Caco-2 (cell line): ENCODE results near the gene HDAC4. TPM values are rescaled to one million over a fixed set of nuclear protein-coding genes. Genes with fewer than 3 reads are reported as not detected.

ENCODE experiments used
- BruUV-seq: library from RNA; stranded (reverse); fragments of 400-500 nt; replicated peaks from 2 replicates; lab custom pipeline; 2021; lab: Mats Ljungman, UMichigan
- CTCF ChIA-PET: fragments of 300-600 bp; sonication (Branson Sonifier 250); formaldehyde crosslinking; loops from one replicate; lab custom pipeline; 2022; ENCODE audit warnings: antibody characterized with exemption; lab: Charles Lee
- POLR2A ChIA-PET: fragments of 300-600 bp; sonication (Branson Sonifier 250); formaldehyde crosslinking; loops from one replicate; lab custom pipeline; 2022; ENCODE audit warnings: antibody characterized with exemption; lab: Charles Lee
- DNase-seq, 2 experiments: peaks; one replicate each; pipeline versions ENCODE4 v3.0.0 to v3.0.0-alpha.2; 2020 to 2022
- H3K27me3 ChIP-seq: replicated peaks from 2 replicates; pipeline ENCODE4 v1.6.0; 2011; ENCODE audit warnings: low read length; ENCODE audit not compliant: control insufficient read depth, insufficient read depth
- H3K36me3 ChIP-seq: 2 replicates; pipeline ENCODE4 v1.5.1; 2011; ENCODE audit warnings: low read length; ENCODE audit not compliant: control insufficient read depth, insufficient read depth
- H3K4me1 ChIP-seq: fragments of 250-450 bp; sonication (Bioruptor Pico); 2 replicates; pipeline ENCODE4 v1.5.1; 2020; ENCODE audit warnings: mild to moderate bottlenecking
- H3K4me3 ChIP-seq: 2 replicates; pipeline ENCODE4 v1.5.1; 2011; ENCODE audit warnings: low read depth, mild to moderate bottlenecking, control low read depth, low read length
- H3K9me3 ChIP-seq: fragments of 250-450 bp; sonication (Bioruptor Pico); 2 replicates; pipeline ENCODE4 v1.5.1; 2020; ENCODE audit warnings: mild to moderate bottlenecking, moderate library complexity
- H3K27ac Mint-ChIP-seq: one replicate; pipeline ENCODE4 v1.8.0; 2022; ENCODE audit warnings: mixed read lengths; ENCODE audit not compliant: unreplicated experiment
- H3K27me3 Mint-ChIP-seq: one replicate; pipeline ENCODE4 v1.8.0; 2022; ENCODE audit warnings: mixed read lengths; ENCODE audit not compliant: insufficient read depth, unreplicated experiment
- H3K36me3 Mint-ChIP-seq: one replicate; pipeline ENCODE4 v1.8.0; 2022; ENCODE audit warnings: mild to moderate bottlenecking, mixed read lengths; ENCODE audit not compliant: insufficient read depth, unreplicated experiment
- H3K4me1 Mint-ChIP-seq: one replicate; pipeline ENCODE4 v1.8.0; 2022; ENCODE audit warnings: low read depth, mixed read lengths; ENCODE audit not compliant: unreplicated experiment
- H3K4me3 Mint-ChIP-seq: one replicate; pipeline ENCODE4 v1.8.0; 2022; ENCODE audit warnings: mild to moderate bottlenecking, moderate library complexity, mixed read lengths; ENCODE audit not compliant: unreplicated experiment
- H3K9me3 Mint-ChIP-seq: one replicate; pipeline ENCODE4 v1.8.0; 2022; ENCODE audit warnings: mixed read lengths; ENCODE audit not compliant: unreplicated experiment
- CTCF ChIP-seq, 2 experiments: fragments of 200-600 bp in 1 of 2; IDR thresholded peaks; 1 replicate in 1 of 2; 2 replicates in 1 of 2; pipeline versions ENCODE4 v1.5.1 to v1.8.0; 2011 to 2022; ENCODE audit warnings: antibody characterized with exemption in 1 of 2, control low read depth in 1 of 2, inconsistent platforms in 1 of 2, low read depth in 1 of 2, low read length in 1 of 2, mild to moderate bottlenecking in 1 of 2, moderate library complexity in 1 of 2; ENCODE audit not compliant: insufficient read depth in 1 of 2, severe bottlenecking in 1 of 2, unreplicated experiment in 1 of 2
- intact Hi-C: fragments of 100-400 bp; cut with micrococcal nuclease; formaldehyde crosslinking; loops from one replicate; pipeline ENCODE4 v1.10.0; 2022; ENCODE audit not compliant: unreplicated experiment
- total RNA-seq: library from RNA; stranded (reverse); gene quantifications from 2 replicates; pipeline ENCODE4 v1.2.3, GENCODE V29; 2022

Gene HDAC4
- total RNA-seq, 1 experiment from 2014 or later, result 15.5 TPM

DNA sequence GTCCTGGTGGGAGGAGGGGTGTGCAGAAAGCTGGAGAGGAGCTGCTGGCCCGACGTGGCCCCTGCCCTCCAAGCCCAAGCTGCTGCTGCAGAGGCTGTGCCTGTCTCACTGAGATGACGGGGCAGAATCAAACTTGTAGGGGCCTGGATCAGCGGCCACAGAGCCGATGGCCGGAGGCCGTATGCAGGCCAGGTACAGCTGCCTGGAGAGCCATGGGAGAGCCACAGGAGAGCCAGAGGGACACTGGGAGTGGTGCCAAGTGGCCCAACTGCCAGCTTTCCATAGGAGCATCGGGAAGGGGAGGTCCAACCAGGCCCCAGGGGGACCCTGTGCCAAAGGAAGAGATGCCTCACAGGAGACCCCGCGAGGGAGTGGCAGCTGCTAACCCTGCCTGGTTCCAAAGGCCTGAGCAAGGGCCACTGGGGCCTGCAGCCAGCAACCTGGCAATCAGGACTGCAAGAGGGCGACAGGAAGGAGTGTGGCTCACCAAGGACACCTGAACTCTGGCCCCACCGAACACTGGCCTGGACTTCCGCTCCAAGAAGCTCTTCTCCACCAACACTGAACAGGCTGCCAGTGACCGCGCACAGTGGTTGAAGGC lies 70.7 kb downstream of the HDAC4 start:
- no peaks in the 10 kb centered on the region for H3K36me3 ChIP-seq
- H3K4me1 ChIP-seq, result no peaks in the 10 kb centered on the region
- no TSS peak for BruUV-seq
- H3K4me3 ChIP-seq, result no peak overlapping the region
- no peaks in the 10 kb centered on the region for H3K27me3 Mint-ChIP-seq
- H3K27me3 ChIP-seq, result no peaks in the 10 kb centered on the region
- ChIA-PET POLR2A (no interaction called here), CTCF (no interaction called here)
- no peak overlapping the region for H3K27ac Mint-ChIP-seq
- no peaks in the 10 kb centered on the region for H3K9me3 ChIP-seq
- no peaks in the 10 kb centered on the region for H3K4me1 Mint-ChIP-seq
- intact Hi-C loops, result no loop called here
- H3K4me3 Mint-ChIP-seq, result no peak overlapping the region
- no peak for DNase-seq
- no peaks in the 10 kb centered on the region for H3K36me3 Mint-ChIP-seq
- TF ChIP-seq CTCF (IDR thresholded peaks at IDR 0.05; ENCODE audit: insufficient read depth in 1 of 2, low read depth in 1 of 2, low read length in 1 of 2, severe bottlenecking in 1 of 2, unreplicated experiment in 1 of 2), result no peak
- H3K9me3 Mint-ChIP-seq, result no peaks in the 10 kb centered on the region

DNA sequence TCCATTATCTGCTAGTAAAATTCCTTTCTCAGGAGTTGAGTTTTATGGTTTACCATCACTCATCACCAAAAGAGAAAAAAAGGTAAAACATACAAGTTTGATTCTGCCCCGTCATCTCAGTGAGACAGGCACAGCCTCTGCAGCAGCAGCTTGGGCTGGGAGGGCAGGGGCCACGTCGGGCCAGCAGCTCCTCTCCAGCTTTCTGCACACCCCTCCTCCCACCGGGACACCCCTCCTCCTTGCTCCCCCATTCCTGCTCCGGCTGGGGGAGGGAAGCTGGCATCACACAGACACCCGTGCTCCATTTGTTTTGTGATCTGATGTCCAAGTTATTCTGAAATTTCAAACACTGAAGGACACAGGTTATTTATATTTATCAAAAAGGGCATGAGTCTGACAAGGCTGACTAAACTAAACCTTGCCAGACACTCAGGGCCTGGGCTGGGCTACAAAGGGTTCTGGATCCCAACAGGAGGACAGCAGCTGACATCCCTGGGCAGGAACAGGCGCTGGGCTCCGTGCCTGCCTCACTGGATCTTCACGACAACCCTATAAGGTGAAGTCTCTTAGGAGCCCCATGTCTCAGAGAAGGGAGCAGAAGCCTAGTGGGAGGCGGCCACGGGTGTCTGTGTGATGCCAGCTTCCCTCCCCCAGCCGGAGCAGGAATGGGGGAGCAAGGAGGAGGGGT lies 71.4 kb downstream of the HDAC4 start:
- H3K27ac Mint-ChIP-seq, result no peak overlapping the region
- POLR2A ChIA-PET, result no interaction called here
- intact Hi-C loops, result no loop called here
- no peak for DNase-seq
- no peaks in the 10 kb centered on the region for H3K36me3 ChIP-seq
- no TSS peak for BruUV-seq
- CTCF ChIA-PET, result no interaction called here
- no peak overlapping the region for H3K4me3 Mint-ChIP-seq
- H3K9me3 ChIP-seq, result no peaks in the 10 kb centered on the region
- H3K9me3 Mint-ChIP-seq, result no peaks in the 10 kb centered on the region
- no peak overlapping the region for H3K4me3 ChIP-seq
- H3K4me1 ChIP-seq, result no peaks in the 10 kb centered on the region
- no peaks in the 10 kb centered on the region for H3K4me1 Mint-ChIP-seq
- no peaks in the 10 kb centered on the region for H3K27me3 Mint-ChIP-seq
- no peaks in the 10 kb centered on the region for H3K27me3 ChIP-seq
- TF ChIP-seq CTCF (IDR thresholded peaks at IDR 0.05; ENCODE audit: insufficient read depth in 1 of 2, low read depth in 1 of 2, low read length in 1 of 2, severe bottlenecking in 1 of 2, unreplicated experiment in 1 of 2), result no peak
- no peaks in the 10 kb centered on the region for H3K36me3 Mint-ChIP-seq

DNA sequence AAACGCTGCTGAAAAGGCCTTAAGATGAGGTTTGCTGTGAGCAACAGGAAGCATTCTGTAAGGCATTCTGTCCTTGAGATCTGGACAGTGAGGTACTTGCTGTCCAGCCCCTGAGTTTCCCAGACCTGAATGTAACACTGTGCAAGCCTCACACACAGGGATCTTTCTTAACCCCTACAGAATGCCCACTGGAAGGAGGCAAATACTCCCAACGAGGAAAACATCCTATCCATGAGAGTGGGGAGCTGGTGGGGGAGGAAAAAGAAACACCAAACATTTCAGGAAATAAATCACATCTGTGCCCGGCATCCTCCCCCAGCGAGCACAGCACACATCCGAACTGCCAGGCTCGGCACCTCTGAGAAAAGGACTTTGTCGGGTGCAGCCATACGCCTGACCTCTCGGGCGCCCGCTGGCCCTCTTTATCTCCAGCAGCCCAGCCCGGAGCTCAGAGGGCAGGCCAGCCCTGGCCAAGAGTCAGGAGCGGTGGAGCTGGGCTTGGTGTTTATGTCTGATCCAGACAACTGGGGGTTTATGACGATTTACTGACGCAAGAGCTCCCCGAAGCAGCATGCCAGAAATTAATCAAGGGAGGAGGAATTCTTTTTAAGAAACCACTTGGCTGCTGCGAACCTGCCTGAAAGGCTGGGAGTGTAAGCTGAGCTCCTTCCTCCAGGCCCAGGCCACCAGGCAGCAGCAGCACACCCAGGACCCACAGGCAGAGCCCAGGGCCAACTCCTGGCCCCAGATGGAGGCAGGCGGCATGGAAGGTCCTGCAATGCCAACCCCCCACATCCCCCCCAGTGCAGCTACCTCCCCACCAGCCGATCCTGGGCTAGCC lies 72.2 kb downstream of the HDAC4 start:
- Histone ChIP-seq H3K4me3 (no peak overlapping the region), H3K27me3 (no peaks in the 10 kb centered on the region), H3K4me1 (no peaks in the 10 kb centered on the region), H3K36me3 (no peaks in the 10 kb centered on the region), H3K9me3 (no peaks in the 10 kb centered on the region)
- intact Hi-C loops, result no loop called here
- no peaks in the 10 kb centered on the region for H3K4me1 Mint-ChIP-seq
- CTCF ChIA-PET, result no interaction called here
- H3K36me3 Mint-ChIP-seq, result no peaks in the 10 kb centered on the region
- no peaks in the 10 kb centered on the region for H3K27me3 Mint-ChIP-seq
- H3K9me3 Mint-ChIP-seq, result no peaks in the 10 kb centered on the region
- no TSS peak for BruUV-seq
- no peak for TF ChIP-seq CTCF (IDR thresholded peaks at IDR 0.05; ENCODE audit: insufficient read depth in 1 of 2, low read depth in 1 of 2, low read length in 1 of 2, severe bottlenecking in 1 of 2, unreplicated experiment in 1 of 2)
- no peak overlapping the region for H3K4me3 Mint-ChIP-seq
- POLR2A ChIA-PET, result no interaction called here
- DNase-seq, result no peak
- no peak overlapping the region for H3K27ac Mint-ChIP-seq
